Gastrocnemius medialis (tissue), 4 donors: ENCODE measurements around the gene IGF1R.

Experiments used
- POLR2A ChIP-seq, 2 donors: fragments of 450-650 bp; IDR thresholded peaks; one replicate each; pipeline ENCODE4 v1.6.1; 2017; ENCODE audit warnings: antibody characterized with exemption in 2 of 2, mild to moderate bottlenecking in 2 of 2, moderate library complexity in 2 of 2
- TF ChIP-seq, protein P1 (sequence below), 5 experiments: fragments of 450-650 bp in 3 of 5; fragments of 200-600 bp in 2 of 5; sonication (generic) in 2 of 5; IDR thresholded peaks in 4 of 5; conservative IDR thresholded peaks in 1 of 5; 1 replicate in 4 of 5; 2 replicates in 1 of 5; pipeline ENCODE4 v1.5.1; 2016 to 2019; ENCODE audit warnings: antibody characterized with exemption in 5 of 5, mild to moderate bottlenecking in 3 of 5, moderate library complexity in 3 of 5

- TF ChIP-seq, protein P1, sequence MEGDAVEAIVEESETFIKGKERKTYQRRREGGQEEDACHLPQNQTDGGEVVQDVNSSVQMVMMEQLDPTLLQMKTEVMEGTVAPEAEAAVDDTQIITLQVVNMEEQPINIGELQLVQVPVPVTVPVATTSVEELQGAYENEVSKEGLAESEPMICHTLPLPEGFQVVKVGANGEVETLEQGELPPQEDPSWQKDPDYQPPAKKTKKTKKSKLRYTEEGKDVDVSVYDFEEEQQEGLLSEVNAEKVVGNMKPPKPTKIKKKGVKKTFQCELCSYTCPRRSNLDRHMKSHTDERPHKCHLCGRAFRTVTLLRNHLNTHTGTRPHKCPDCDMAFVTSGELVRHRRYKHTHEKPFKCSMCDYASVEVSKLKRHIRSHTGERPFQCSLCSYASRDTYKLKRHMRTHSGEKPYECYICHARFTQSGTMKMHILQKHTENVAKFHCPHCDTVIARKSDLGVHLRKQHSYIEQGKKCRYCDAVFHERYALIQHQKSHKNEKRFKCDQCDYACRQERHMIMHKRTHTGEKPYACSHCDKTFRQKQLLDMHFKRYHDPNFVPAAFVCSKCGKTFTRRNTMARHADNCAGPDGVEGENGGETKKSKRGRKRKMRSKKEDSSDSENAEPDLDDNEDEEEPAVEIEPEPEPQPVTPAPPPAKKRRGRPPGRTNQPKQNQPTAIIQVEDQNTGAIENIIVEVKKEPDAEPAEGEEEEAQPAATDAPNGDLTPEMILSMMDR (IDR thresholded peaks at IDR 0.05 in 4 of 5, conservative IDR thresholded peaks at IDR 0.05 in 1 of 5): no peak
- TF ChIP-seq POLR2A (IDR thresholded peaks at IDR 0.05): no peak
Observed at GRCh38 chr15:98728082-98728810, 79.9 kb downstream of the IGF1R start.
